Colonic mucosa (tissue), 4 donors: ENCODE measurements around the gene PPARG. TPM values are rescaled to one million over a fixed set of nuclear protein-coding genes. Genes with fewer than 3 reads are reported as not detected.
"Not testable (repeated sequence)": the region's sequence is repeated elsewhere in the genome, so short reads cannot be mapped to it uniquely, and the experiment has no call there.

Experiments used
- DNase-seq: peaks from one replicate; pipeline ENCODE4 v3.0.0-alpha.2; 2020
- H3K27ac ChIP-seq: fragments of 200-600 bp; one replicate; pipeline ENCODE4 v1.8.0; 2021
- H3K27me3 ChIP-seq: fragments of 200-600 bp; one replicate; pipeline ENCODE4 v1.8.0; 2021
- H3K36me3 ChIP-seq: fragments of 200-600 bp; one replicate; pipeline ENCODE4 v1.8.0; 2021
- H3K4me1 ChIP-seq: fragments of 200-600 bp; one replicate; pipeline ENCODE4 v1.8.0; 2021; ENCODE audit warnings: mild to moderate bottlenecking
- H3K4me3 ChIP-seq: fragments of 200-600 bp; one replicate; pipeline ENCODE4 v1.8.0; 2021
- H3K9ac ChIP-seq, 2 donors: one replicate each; pipeline ENCODE4 v1.7.0; 2013; ENCODE audit warnings: control low read depth in 2 of 2, low read depth in 2 of 2, low read length in 2 of 2
- H3K9me3 ChIP-seq: fragments of 200-600 bp; one replicate; pipeline ENCODE4 v1.8.0; 2021
- CTCF ChIP-seq: fragments of 200-600 bp; IDR thresholded peaks from one replicate; pipeline ENCODE4 v1.8.0; 2022; ENCODE audit warnings: antibody characterized with exemption, mild to moderate bottlenecking
- intact Hi-C: fragments of 100-400 bp; cut with DNase I; formaldehyde crosslinking; loops from one replicate; pipeline ENCODE4 v1.14.1; 2022
- total RNA-seq, 2 donors: library from RNA; stranded (reverse); fragmentation: NEBNext Ultra II Directional in 1 of 2; extraction: Animal tissue kit (Norgen Biotek cat#: 25700) in 1 of 2; gene quantifications; one replicate each; pipeline ENCODE4 v1.2.1, GENCODE V29; 2021
- donor health status: healthy.
- donor health status: DM: no; HTN: no; CAD: no.
- donor health status: DM: no; HTN: no; CAD: no.

Gene PPARG
- total RNA-seq, 2 donors from 2014 or later: 85.2 to 169 TPM

DNA sequence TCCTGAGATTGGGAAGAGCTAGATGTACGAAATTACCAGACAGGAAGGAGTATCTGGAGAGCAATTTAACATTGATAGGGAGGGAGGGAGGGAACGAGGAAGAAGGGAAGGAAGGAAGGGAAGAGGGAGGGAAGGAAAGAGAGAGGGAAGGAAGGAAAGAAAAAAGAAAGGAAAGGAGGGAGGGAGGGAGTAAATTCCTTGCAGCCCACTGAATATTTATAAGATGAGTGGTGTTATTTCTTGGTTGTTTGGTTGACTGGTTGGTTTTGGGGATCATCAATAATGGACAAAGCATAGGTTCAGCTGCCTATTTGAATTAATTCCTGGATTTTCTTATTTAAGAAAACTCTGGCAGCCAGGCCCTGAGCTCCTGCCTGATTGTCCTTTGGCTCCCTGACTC, 179.9 kb downstream of the PPARG start:
- no peak overlapping the region for H3K9ac ChIP-seq
- no peaks in the 10 kb centered on the region for H3K27me3 ChIP-seq
- no peaks in the 10 kb centered on the region for H3K36me3 ChIP-seq
- DNase-seq: no peak
- TF ChIP-seq CTCF: no peak
- H3K4me3 ChIP-seq: no peak overlapping the region
- no peak overlapping the region for H3K27ac ChIP-seq
- H3K4me1 ChIP-seq: no peaks in the 10 kb centered on the region
- no peaks in the 10 kb centered on the region for H3K9me3 ChIP-seq
- intact Hi-C loops: loop anchor here (10.0 kb wide), 1 partner anchor 164 kb away; no protein-coding TSS in a partner anchor

DNA sequence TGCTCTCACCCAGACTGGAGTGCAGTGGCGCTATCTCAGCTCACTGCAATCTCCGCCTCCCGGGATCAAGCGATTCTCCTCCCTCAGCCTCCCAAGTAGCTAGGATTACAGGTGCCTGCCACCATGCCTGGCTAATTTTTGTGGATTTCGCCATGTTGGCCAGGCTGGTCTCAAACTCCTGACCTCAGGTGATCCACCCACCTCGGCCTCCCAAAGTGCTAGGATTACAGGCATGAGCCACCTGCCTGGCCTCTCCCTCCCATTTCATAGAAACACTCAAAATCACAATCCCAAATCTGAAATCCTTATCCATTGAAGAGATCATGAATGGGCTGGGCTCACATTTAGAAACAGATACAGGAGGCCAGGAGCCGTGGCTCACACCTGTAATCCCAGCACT, 180.4 kb downstream of the PPARG start:
- not testable (repeated sequence) for H3K4me3 ChIP-seq, H3K9me3 ChIP-seq, H3K4me1 ChIP-seq, DNase-seq, H3K9ac ChIP-seq, H3K27me3 ChIP-seq, H3K36me3 ChIP-seq, H3K27ac ChIP-seq
- intact Hi-C loops: loop anchor here (10.0 kb wide), 1 partner anchor 164 kb away; no protein-coding TSS in a partner anchor

DNA sequence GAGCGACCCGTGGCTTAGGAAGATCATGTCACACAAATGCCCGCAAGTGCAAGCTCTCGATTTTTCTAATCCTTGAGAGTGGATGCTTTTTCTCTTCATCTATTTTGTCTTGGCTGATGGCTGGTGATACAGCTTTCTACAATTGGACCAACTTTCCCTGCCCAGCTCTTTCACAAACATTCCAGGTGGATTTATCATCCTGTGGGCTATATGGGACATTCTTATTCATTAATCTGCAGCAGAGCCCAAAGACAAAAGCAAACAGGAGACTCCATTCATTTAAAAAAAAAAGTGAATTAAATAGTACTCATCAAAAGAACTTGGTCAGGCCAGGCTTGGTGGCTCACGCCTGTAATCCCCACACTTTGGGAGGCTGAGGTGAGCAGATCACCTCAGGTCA, 181.2 kb downstream of the PPARG start:
- Histone ChIP-seq H3K4me1 (no peaks in the 10 kb centered on the region), H3K27me3 (no peaks in the 10 kb centered on the region), H3K27ac (no peak overlapping the region), H3K9ac (no peak overlapping the region), H3K36me3 (no peaks in the 10 kb centered on the region), H3K9me3 (no peaks in the 10 kb centered on the region), H3K4me3 (no peak overlapping the region)
- no peak for TF ChIP-seq CTCF
- intact Hi-C loops: no loop called here
- DNase-seq: no peak

DNA sequence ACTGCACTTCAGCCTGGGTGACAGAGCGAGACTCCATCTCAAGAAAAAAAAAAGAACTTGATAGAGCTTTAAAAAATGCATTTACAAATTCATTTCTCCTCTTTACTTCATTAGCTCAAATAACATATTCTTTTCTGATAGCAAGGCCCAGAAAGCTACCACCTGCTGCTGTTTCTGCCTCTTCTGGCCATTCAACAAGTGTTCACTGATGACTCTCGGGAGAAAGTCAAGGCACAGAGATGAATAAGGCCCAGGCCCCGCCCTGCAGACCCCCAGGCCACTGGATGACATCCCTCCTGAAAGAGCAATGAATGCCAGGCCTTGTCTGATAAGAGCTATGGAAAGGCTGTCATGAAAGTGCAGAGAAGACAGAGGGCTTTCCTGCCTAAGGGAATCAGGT, 181.8 kb downstream of the PPARG start:
- intact Hi-C loops: no loop called here
- Histone ChIP-seq H3K36me3 (no peaks in the 10 kb centered on the region), H3K9ac (no peak overlapping the region)

DNA sequence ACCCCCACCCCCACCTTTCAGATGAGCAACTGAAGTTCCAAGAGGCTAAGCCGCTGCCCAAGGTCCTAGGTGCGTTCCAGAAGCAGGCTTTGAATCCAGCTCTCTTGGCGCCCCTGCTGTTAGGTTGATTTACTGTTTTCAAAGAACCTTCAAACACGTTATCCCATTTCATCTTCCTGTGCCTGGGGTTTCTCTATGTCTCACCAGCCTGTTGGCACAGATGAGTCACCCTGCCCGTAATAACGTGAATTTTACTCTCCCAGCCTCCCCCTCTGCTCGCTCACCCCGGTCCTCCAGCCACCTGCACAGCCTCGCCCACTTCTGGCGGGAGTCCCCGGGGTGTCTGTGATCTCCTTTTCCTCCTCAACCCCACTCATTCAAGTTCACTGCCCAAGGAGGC, 182.4 kb downstream of the PPARG start:
- Histone ChIP-seq H3K9me3 (no peaks in the 10 kb centered on the region), H3K27me3 (no peaks in the 10 kb centered on the region), H3K4me3 (no peak overlapping the region), H3K36me3 (no peaks in the 10 kb centered on the region), H3K9ac (no peak overlapping the region), H3K4me1 (peaks cover 4% of the 10 kb centered on the region), H3K27ac (no peak overlapping the region)
- peak; percentile 54 for DNase-seq
- TF ChIP-seq CTCF: no peak
- intact Hi-C loops: no loop called here

More for the DNA sequence above, 181.8 kb downstream of the PPARG start:
- Histone ChIP-seq H3K27ac (no peak overlapping the region), H3K27me3 (no peaks in the 10 kb centered on the region), H3K4me3 (no peak overlapping the region), H3K9me3 (no peaks in the 10 kb centered on the region), H3K4me1 (no peaks in the 10 kb centered on the region)
- TF ChIP-seq CTCF: no peak
- no peak for DNase-seq

DNA sequence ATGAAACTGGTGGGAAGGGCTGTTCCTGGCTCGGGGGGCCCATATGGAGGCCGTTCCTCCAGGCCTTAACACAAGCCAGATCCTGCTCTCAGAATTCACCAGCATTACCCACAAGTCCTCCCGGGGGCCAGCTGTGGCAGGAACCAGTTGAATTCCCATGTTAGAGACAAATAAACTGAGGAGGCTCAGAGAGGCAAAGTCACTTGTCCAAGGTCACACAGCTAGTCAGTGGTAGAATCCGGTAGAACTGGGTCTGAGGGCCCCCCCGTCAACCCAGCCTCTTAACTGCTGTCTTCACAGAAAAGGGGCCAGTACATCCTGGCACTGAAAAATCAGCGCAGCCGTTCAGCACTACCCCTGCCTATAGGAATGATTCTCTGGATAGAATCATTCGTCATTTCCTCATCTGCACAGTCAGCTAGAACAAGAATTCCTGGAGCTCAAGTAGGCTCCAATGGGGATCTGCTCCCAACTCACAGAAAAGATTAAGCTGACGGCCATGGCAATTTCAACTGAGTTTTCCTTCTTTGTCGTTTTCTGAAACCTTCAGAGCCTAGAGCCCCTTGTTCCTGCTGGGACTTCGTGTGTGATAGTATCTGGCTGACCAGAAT, 183.2 kb downstream of the PPARG start:
- H3K27me3 ChIP-seq: no peaks in the 10 kb centered on the region
- no peak overlapping the region for H3K4me3 ChIP-seq
- no peaks in the 10 kb centered on the region for H3K36me3 ChIP-seq
- no peak overlapping the region for H3K9ac ChIP-seq
- H3K9me3 ChIP-seq: no peaks in the 10 kb centered on the region
- TF ChIP-seq CTCF: no peak
- peaks cover 9% of the 10 kb centered on the region for H3K4me1 ChIP-seq
- H3K27ac ChIP-seq: no peak overlapping the region
- intact Hi-C loops: no loop called here
- no peak for DNase-seq
